Activated CD4-positive, alpha-beta T cell treated with anti-CD3 and anti-CD28 coated beads, Interleukin-2, amount 50 U/mL, for 16 hours (primary cell): Measurements from ENCODE around the gene MLKL.
"Not testable (repeated sequence)": the region's sequence is repeated elsewhere in the genome, so short reads cannot be mapped to it uniquely, and the experiment has no call there.

Experiments
- DNase-seq: peaks from one replicate; pipeline ENCODE4 v3.0.0-alpha.2; 2020

MLKL gene

GRCh38 chr16:74731853-74732477, 31.3 kb upstream of the MLKL start:
- no peak for DNase-seq

DNA sequence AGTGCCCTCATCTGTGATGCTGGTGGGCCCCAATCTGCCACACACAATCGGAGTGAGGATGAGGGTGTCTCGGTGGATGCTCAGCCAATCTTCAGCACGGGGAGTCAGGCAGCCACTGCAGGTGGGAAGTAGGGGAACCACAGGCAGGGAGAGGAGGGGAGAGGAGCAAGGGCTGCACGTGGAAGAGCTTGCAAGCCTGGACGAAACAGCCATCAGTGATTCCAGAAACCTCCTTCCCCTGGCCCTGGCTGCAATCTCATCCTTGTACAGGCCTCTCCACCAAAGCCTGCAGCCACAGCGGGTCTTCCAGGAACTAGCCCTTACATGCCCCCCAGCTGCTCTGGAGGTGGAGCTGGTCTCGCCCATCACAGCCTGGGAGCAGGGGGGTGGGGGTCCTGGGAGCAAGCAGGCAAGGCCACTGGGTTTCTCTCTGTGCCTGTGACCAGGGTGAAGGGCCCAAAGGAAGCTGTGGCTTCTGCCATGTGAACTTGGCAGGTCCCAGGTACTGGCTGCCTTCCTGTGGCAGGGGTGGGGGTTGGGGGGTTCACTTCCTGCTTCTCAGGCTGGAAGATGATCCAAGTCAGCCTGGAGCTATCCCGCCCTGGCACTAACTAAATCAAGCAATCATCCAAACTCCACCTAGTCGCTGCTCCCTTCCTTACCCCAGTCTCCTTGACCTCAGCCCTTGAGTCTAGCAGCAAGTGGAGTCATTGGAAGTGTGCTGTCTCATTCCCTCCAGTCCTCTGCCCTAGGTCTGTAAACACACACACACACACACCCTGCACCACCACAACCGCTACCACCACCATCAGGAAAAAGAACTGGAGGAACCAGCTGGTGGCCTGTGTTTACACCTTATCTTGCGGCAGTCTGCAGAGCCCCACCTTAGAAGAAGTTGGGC, 29.4 kb upstream of the MLKL start:
- DNase-seq = no peak

- DNase-seq = no peak
Measured at GRCh38 chr16:74727903-74728302, 27.2 kb upstream of the MLKL start.

- DNase-seq = peak; percentile 50
Measured at GRCh38 chr16:74726716-74727115, 26.1 kb upstream of the MLKL start.

GRCh38 chr16:74725651-74726455, 25.2 kb upstream of the MLKL start:
- no peak for DNase-seq

GRCh38 chr16:74724820-74725549, 24.3 kb upstream of the MLKL start:
- no peak for DNase-seq

GRCh38 chr16:74723256-74723655, 22.6 kb upstream of the MLKL start:
- no peak for DNase-seq

- DNase-seq = not testable (repeated sequence)
Measured at GRCh38 chr16:74722156-74722555, 21.5 kb upstream of the MLKL start.

DNA sequence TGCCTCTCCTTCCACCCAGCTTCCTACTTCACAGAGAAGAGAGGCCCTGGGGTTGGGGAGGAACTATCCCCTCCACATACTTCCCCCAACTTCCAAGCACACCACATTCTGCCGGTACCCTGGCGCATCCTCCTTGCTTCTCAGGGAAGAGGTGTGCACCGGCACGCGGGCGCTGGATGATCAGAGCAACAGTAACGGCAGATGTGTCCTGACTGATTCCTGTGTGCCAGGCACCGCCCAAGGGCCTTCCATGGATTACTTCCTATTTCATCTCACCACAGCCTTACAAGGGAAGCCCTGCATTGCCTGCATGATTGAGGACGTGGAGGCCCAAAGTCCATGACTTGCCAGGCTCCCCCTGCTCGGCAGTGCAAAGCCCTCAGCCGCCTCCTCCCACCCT, 21.1 kb upstream of the MLKL start:
- no peak for DNase-seq

- no peak for DNase-seq
Measured at GRCh38 chr16:74720579-74720978, 19.9 kb upstream of the MLKL start.

- DNase-seq = no peak
Measured at GRCh38 chr16:74718741-74719610, 18.3 kb upstream of the MLKL start.

DNA sequence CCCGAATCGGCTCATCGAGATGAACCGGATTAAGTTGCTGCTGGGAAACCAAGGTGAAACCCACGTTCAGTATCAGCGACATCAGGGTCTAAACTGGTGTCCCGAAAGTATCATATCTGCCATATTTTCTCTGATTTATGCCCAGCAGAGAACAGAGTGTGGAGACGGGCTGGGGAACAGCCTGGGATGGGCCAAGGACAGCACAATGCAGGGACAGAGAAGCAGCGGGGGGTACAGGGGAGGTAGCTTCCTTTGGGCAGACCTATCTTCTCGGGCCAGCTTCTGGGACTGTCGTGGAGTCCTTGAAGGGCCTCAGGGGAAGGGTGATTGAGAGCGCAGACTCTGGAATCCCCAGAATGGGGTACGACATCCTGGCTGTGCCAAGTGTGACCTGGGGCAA, 17.5 kb upstream of the MLKL start:
- DNase-seq = no peak

DNA sequence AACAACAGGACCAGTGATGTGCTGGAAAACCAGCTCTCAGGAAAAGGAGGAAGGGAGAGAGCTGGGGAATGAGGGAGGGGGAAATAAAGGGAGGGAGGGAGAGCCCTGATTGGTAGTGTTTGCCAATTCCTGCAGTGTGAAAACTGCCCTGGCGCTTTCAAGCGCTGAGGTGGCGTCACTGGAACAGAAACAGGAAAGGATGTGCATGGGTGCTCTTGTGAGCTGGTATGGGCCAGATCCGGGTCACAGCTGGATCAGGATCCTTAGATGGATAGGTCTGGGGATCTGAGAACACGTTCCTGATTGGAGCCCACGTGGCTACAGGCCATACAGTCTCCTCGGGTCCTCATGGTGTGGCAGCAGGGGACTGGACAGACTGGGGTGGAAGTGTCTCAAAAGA, 16.7 kb upstream of the MLKL start:
- DNase-seq = no peak

DNA sequence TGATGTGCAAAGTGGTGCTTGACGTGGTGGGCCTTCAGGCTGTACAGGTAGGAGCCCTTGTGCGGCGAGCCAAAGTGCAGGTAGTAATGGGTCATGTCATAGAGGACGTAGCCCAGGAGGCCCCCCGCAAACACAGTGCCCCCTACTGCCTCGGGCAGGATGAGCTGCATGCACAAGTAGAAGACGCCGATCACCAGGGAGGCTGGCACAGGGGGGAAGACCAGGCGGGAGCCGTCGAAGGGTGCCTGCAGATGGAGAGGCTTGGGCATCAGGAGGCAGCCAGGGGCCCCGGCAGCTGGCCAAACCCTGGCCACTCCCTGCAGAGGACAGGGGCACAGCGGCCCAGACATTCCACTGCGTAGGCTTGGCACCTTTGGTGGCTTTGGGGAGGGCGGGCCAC, 15.7 kb upstream of the MLKL start:
- no peak for DNase-seq

DNA sequence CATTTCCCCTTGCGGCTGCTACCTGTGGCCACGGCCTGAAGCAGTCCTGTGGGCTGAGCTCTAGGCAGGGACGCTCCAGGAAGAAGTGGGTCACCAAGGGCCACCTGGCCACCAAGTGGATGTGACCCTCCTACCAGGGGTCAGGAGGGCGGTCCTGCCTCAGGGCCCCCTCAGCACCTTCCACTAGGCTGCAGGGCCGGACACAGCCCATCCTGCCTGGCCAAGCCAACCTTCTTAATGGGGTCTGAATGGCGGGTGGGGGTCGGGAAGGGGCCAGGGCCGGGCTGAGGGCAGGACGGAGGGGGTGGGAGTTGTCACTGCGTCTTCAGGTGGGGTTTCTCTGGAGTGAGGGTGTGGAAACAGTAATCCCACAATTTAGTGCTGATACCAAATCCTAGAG, 13.2 kb upstream of the MLKL start:
- DNase-seq = no peak

DNA sequence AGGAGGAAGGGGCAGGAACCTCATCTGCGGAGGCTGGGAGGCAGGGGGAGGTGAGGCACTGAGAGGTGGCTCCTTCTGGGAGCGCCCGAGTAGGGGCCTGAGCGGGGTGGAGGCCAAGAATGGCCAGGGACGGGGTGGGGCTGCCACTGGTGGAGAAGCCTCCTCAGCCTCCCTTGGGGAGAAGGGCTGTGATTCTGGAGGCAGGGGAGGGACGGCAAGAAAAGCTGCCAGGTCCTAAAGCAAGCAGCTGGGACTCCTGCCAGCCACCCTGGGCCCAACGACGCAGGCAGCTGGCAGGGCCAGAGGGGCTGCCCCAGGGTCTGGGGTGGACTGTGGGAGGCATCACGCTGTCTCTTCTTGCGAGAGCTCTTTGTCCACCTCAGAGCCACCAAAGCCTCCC, 12.7 kb upstream of the MLKL start:
- no peak for DNase-seq

- DNase-seq = no peak
Measured at GRCh38 chr16:74711938-74712337, 11.3 kb upstream of the MLKL start.

DNA sequence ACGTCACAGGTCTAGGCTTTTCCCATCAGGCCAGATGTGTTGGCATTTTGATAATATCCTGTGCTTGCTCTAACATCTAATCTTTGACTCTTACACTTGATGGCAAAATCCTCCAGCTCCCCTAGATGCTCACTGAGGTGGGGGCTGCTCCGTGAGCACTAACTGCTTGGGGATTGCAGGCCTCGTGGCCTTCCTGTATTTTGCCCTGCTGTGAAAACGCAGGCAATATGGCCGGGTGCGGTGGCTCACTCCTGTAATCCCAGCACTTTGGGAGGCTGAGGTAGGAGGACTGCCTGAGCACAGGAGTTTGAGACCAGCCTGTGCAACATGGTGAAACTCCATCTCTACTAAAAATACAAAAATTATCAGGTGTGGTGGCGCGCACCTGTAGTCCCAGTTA, 9.7 kb upstream of the MLKL start:
- no peak for DNase-seq

GRCh38 chr16:74709441-74709877, 8.8 kb upstream of the MLKL start:
- peak; percentile 83 for DNase-seq

DNA sequence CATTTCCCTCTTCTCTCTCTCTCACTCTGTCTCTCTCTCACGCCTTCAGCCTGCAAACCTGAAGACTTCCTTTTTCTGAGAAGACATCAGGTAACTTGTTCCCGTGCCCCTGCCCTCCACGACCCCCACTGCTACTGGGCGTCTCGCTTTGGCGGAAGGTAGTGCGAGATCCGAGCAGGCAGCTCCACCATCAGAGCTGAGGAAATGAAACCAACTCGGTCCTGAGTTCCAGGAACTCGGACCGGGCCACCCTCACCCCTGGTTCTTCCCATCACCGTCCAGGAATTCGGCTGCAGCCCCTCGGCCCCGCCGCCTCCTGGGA, 585 bp downstream of the MLKL start:
- peak; percentile 37 for DNase-seq

DNA sequence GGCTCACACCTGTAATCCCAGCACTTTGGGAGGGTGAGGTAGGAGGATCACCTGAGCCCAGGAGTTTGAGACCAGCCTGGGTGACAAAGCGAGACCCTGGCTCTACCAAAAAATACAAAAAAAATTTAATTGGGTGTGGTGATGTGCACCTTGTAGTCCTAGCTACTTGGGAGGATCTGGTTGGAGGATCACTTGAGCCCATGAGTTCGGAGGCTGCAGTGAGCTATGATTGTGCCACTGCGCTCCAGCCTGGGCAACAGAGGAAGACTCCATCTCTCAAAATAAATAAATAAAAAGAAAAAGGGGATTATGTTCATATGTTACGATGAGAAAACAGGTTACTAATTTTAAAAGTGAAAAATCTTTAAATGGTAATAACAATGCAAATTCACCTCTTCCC, 996 bp downstream of the MLKL start:
- DNase-seq = peak; percentile 15

- peak; percentile 50 for DNase-seq
Measured at GRCh38 chr16:74698222-74698621, 2.4 kb downstream of the MLKL start.
